Kidney (tissue), 14 donors: Measurements from ENCODE around the gene CDC6. TPM values are rescaled to one million over a fixed set of nuclear protein-coding genes. Genes with fewer than 3 reads are reported as not detected.

Source experiments
- DNase-seq, 5 donors: peaks; one replicate each; pipeline ENCODE4 v3.0.0-alpha.2; 2013 to 2020
- FAIRE-seq: peaks from 2 replicates; lab custom pipeline; 2012; peaks lifted over from hg19 to GRCh38; lab: Jason Lieb, UNC
- H3K27ac ChIP-seq, 2 donors: one replicate each; pipeline ENCODE4 v1.7.0; 2013; ENCODE audit warnings: low read depth in 2 of 2, low read length in 2 of 2, inconsistent platforms in 1 of 2
- H3K27me3 ChIP-seq: one replicate; pipeline ENCODE4 v1.7.1; 2013; ENCODE audit warnings: low read length, inconsistent platforms; ENCODE audit not compliant: control insufficient read depth, insufficient read depth
- H3K36me3 ChIP-seq, 3 donors: one replicate each; pipeline versions ENCODE4 v1.7.0 to v1.7.1; 2013; ENCODE audit warnings: low read length in 3 of 3, control low read depth in 1 of 3, inconsistent platforms in 1 of 3; ENCODE audit not compliant: insufficient read depth in 3 of 3, control insufficient read depth in 2 of 3
- H3K4me1 ChIP-seq, 3 donors: one replicate each; pipeline versions ENCODE4 v1.7.0 to v1.7.1; 2013; ENCODE audit warnings: low read length in 3 of 3, inconsistent platforms in 1 of 3, low read depth in 1 of 3; ENCODE audit not compliant: control insufficient read depth in 2 of 3, insufficient read depth in 2 of 3
- H3K4me3 ChIP-seq, 3 donors: one replicate each; pipeline versions ENCODE4 v1.7.0 to v1.8.1; 2013; ENCODE audit warnings: low read length in 3 of 3, control low read depth in 1 of 3, inconsistent platforms in 1 of 3
- H3K9ac ChIP-seq, 3 donors: one replicate each; pipeline versions ENCODE4 v1.7.0 to v1.7.1; 2013; ENCODE audit warnings: low read length in 3 of 3, control low read depth in 1 of 3, inconsistent platforms in 1 of 3
- H3K9me3 ChIP-seq, 3 donors: one replicate each; pipeline versions ENCODE4 v1.7.0 to v1.7.1; 2013; ENCODE audit warnings: low read length in 3 of 3, control low read depth in 1 of 3, inconsistent platforms in 1 of 3; ENCODE audit not compliant: control insufficient read depth in 2 of 3, insufficient read depth in 1 of 3
- CTCF ChIP-seq: IDR thresholded peaks from 3 replicates; pipeline ENCODE4 v1.5.1; 2012; ENCODE audit warnings: mild to moderate bottlenecking, moderate library complexity, borderline replicate concordance; ENCODE audit not compliant: insufficient read depth; ENCODE audit errors: extremely low read depth
- intact Hi-C: fragments of 100-400 bp; cut with DNase I; formaldehyde crosslinking; loops from one replicate; pipeline ENCODE4 v1.11.1; 2022
- polyA plus RNA-seq: library from polyadenylated mRNA; stranded (reverse); fragments of 350-450 nt; fragmentation: Illumina TruSeq; extraction: RNeasy Lipid Tissue Mini Kit (QIAGEN cat#74804); gene quantifications from one replicate; pipeline ENCODE4 v1.2.3, GENCODE V29; 2014; ENCODE audit warnings: low read depth, low replicate concordance; ENCODE audit not compliant: insufficient read depth
- total RNA-seq: library from RNA; stranded (reverse); fragmentation: NEBNext Ultra II Directional; extraction: Animal tissue kit (Norgen Biotek cat#: 25700); gene quantifications from one replicate; pipeline ENCODE4 v1.2.1, GENCODE V29; 2021
- donor health status: control.
- donor health status: control.
- donor health status: control.
- donor health status: control.
- donor health status: control.
- donor health status: DM: yes; HTN: yes; CAD: no.
- donor health status: Normal renal cell carcinoma (clear cell type).

The CDC6 gene
- total and polyA plus RNA-seq, 2 donors from 2014 or later = 0.49 to 1.7 TPM

GRCh38 chr17:40341808-40342503 is 54.3 kb downstream of the CDC6 start:
- peak; percentile 90 to 96 (median 94) for DNase-seq
- no peak for TF ChIP-seq CTCF
- Histone ChIP-seq H3K9ac (peak overlapping the region; percentile 21 to 98 (median 72)), H3K36me3 (no peaks in the 10 kb centered on the region), H3K9me3 (no peaks in the 10 kb centered on the region), H3K4me1 (peaks cover 5 to 39% (median 31%) of the 10 kb centered on the region in 3 donors), H3K27ac (peak overlapping the region; percentile 93 to 95), H3K4me3 (peak overlapping the region; percentile 86 to 91 (median 91)), H3K27me3 (no peaks in the 10 kb centered on the region)
- no peak for FAIRE-seq
- intact Hi-C loops = no loop called here

GRCh38 chr17:40342504-40343218 is 55.0 kb downstream of the CDC6 start:
- peak in 2 of 5 donors; percentile 45 to 74 for DNase-seq
- intact Hi-C loops = no loop called here
- H3K9ac ChIP-seq = peak overlapping the region; percentile 21 to 98 (median 57)
- H3K27ac ChIP-seq = peak overlapping the region; percentile 93 to 95
- no peaks in the 10 kb centered on the region for H3K27me3 ChIP-seq
- FAIRE-seq = no peak
- TF ChIP-seq CTCF = no peak
- peak overlapping the region; percentile 77 to 91 (median 81) for H3K4me3 ChIP-seq
- peaks cover 5 to 46% (median 36%) of the 10 kb centered on the region in 3 donors for H3K4me1 ChIP-seq
- no peaks in the 10 kb centered on the region for H3K36me3 ChIP-seq
- H3K9me3 ChIP-seq = no peaks in the 10 kb centered on the region

GRCh38 chr17:40343219-40344119 is 55.8 kb downstream of the CDC6 start:
- Histone ChIP-seq H3K4me3 (peak overlapping the region; percentile 77 to 91 (median 81)), H3K27ac (peak overlapping the region; percentile 93 to 95), H3K9me3 (no peaks in the 10 kb centered on the region), H3K9ac (peak overlapping the region; percentile 57 to 98 (median 61)), H3K4me1 (peaks cover 5 to 54% (median 42%) of the 10 kb centered on the region in 3 donors), H3K36me3 (peaks cover 0 to 3% (median 0%) of the 10 kb centered on the region in 3 donors), H3K27me3 (no peaks in the 10 kb centered on the region)
- FAIRE-seq (no peak), DNase-seq (peak in 4 of 5 donors; percentile 67 to 78 (median 75))
- intact Hi-C loops = no loop called here
- no peak for TF ChIP-seq CTCF
